HCT116 (cell line): ENCODE results near the gene TMEM98. TPM values are rescaled to one million over a fixed set of nuclear protein-coding genes. Genes with fewer than 3 reads are reported as not detected.
"Not testable (repeated sequence)": the region's sequence is repeated elsewhere in the genome, so short reads cannot be mapped to it uniquely, and the experiment has no call there.

Experiments used
- ATAC-seq: fragments of 200-7000 bp; cut with Tn5 transposase; 2 replicates; pipeline ENCODE4 v1.9.1; 2020; ENCODE audit warnings: mild to moderate bottlenecking, moderate library complexity
- BruUV-seq: library from RNA; stranded (reverse); fragments of 400-500 nt; replicated peaks from 2 replicates; lab custom pipeline; 2021; lab: Mats Ljungman, UMichigan
- CTCF ChIA-PET: fragments of 300-600 bp; sonication (Branson Sonifier 250); formaldehyde crosslinking; loops from one replicate; lab custom pipeline; 2021; ENCODE audit warnings: antibody characterized with exemption; lab: Charles Lee
- POLR2A ChIA-PET: fragments of 300-600, 350-600 bp; sonication (Branson Sonifier 250); formaldehyde crosslinking; loops from one replicate; lab custom pipeline; 2021; ENCODE audit warnings: antibody characterized with exemption; lab: Charles Lee
- RAD21 ChIA-PET, 2 experiments: fragments of 300-600 bp; sonication (Branson Sonifier 250); formaldehyde crosslinking; loops; one replicate each; lab custom pipeline; 2023; ENCODE audit warnings: low total read pairs in 2 of 2; ENCODE audit not compliant: uncharacterized antibody in 2 of 2, unreplicated experiment in 2 of 2, low non-redundant PET in 1 of 2; lab: Charles Lee
- DNase-seq: peaks from one replicate; pipeline ENCODE4 v3.0.0-alpha.2; 2010; ENCODE audit warnings: low read depth, low spot score
- H2AFZ ChIP-seq: fragments of 200-600 bp; shearing (Covaris generic), sonication (generic); 2 replicates; pipeline ENCODE4 v1.6.1; 2017; ENCODE audit warnings: low read depth, mixed run types, mixed read lengths, antibody characterized with exemption, low read length; ENCODE audit not compliant: poor library complexity, severe bottlenecking
- H3K27ac ChIP-seq: 2 replicates; pipeline ENCODE4 v1.5.1; 2012; ENCODE audit warnings: low read depth, low read length
- H3K27me3 ChIP-seq: fragments of 200-600 bp; sonication (generic); 2 replicates; pipeline ENCODE4 v1.6.1; 2016; ENCODE audit warnings: mixed run types, low read length, mixed read lengths; ENCODE audit not compliant: insufficient read depth
- H3K36me3 ChIP-seq, 2 experiments: fragments of 200-500 bp in 1 of 2; fragments of 200-600 bp in 1 of 2; sonication (Bioruptor generic) in 1 of 2; sonication (generic) in 1 of 2; 2 replicates each; pipeline versions ENCODE4 v1.5.1 to v1.6.1; 2014 to 2016; ENCODE audit warnings: low read length in 2 of 2, inconsistent platforms in 1 of 2, mixed read lengths in 1 of 2, mixed run types in 1 of 2; ENCODE audit not compliant: insufficient read depth in 2 of 2, control insufficient read depth in 1 of 2
- H3K4me1 ChIP-seq, 2 experiments: fragments of 200-600 bp in 1 of 2; sonication (generic) in 1 of 2; 2 replicates each; pipeline versions ENCODE4 v1.5.1 to v1.6.1; 2012 to 2017; ENCODE audit warnings: low read length in 2 of 2, inconsistent platforms in 1 of 2, mild to moderate bottlenecking in 1 of 2, mixed read lengths in 1 of 2, mixed run types in 1 of 2, moderate library complexity in 1 of 2; ENCODE audit not compliant: insufficient read depth in 2 of 2, control insufficient read depth in 1 of 2
- H3K4me2 ChIP-seq: fragments of 200-600 bp; sonication (generic); 2 replicates; pipeline ENCODE4 v1.6.1; 2017; ENCODE audit warnings: mixed run types, low read length, mixed read lengths
- H3K4me3 ChIP-seq, 2 experiments: fragments of 200-600 bp in 1 of 2; sonication (generic) in 1 of 2; replicated peaks in 1 of 2; 2 replicates each; pipeline ENCODE4 v1.5.1; 2011 to 2016; ENCODE audit warnings: low read length in 2 of 2, control low read depth in 1 of 2, low read depth in 1 of 2, mild to moderate bottlenecking in 1 of 2, mixed read lengths in 1 of 2, mixed run types in 1 of 2
- H3K79me2 ChIP-seq: fragments of 200-600 bp; sonication (generic); 2 replicates; pipeline ENCODE4 v1.6.1; 2017; ENCODE audit warnings: mild to moderate bottlenecking, mixed run types, low read length, moderate library complexity, mixed read lengths; ENCODE audit not compliant: insufficient read depth
- H3K9ac ChIP-seq: fragments of 200-600 bp; sonication (generic); 2 replicates; pipeline ENCODE4 v1.6.1; 2016; ENCODE audit warnings: low read length, mixed read lengths
- H3K9me2 ChIP-seq: fragments of 200-600 bp; sonication (generic), shearing (Covaris generic); 2 replicates; pipeline ENCODE4 v1.6.1; 2017; ENCODE audit warnings: mixed run types, mild to moderate bottlenecking, moderate library complexity; ENCODE audit not compliant: insufficient read depth
- H3K9me3 ChIP-seq, 2 experiments: fragments of 200-500 bp in 1 of 2; fragments of 200-600 bp in 1 of 2; sonication (Bioruptor generic) in 1 of 2; sonication (generic) in 1 of 2; 2 replicates each; pipeline ENCODE4 v1.6.1; 2014 to 2017; ENCODE audit warnings: low read length in 2 of 2, mixed read lengths in 2 of 2, inconsistent platforms in 1 of 2, low read depth in 1 of 2, mild to moderate bottlenecking in 1 of 2, mixed run types in 1 of 2, moderate library complexity in 1 of 2; ENCODE audit not compliant: control insufficient read depth in 1 of 2, insufficient read depth in 1 of 2
- H4K20me1 ChIP-seq: fragments of 200-600 bp; sonication (generic), shearing (Covaris generic); 2 replicates; pipeline ENCODE4 v1.6.1; 2017; ENCODE audit warnings: mixed run types, mild to moderate bottlenecking, moderate library complexity; ENCODE audit not compliant: insufficient read depth
- ATF3 ChIP-seq: IDR thresholded peaks from 2 replicates; pipeline ENCODE4 v1.6.1; 2012
- CEBPB ChIP-seq: IDR thresholded peaks from 2 replicates; pipeline ENCODE4 v1.6.1; 2012; ENCODE audit warnings: low read depth
- MAX ChIP-seq: IDR thresholded peaks from 2 replicates; pipeline ENCODE4 v1.6.1; 2012
- REST ChIP-seq: IDR thresholded peaks from 2 replicates; pipeline ENCODE4 v1.6.1; 2012; ENCODE audit warnings: low read depth
- ZFX ChIP-seq: fragments of 450-650 bp; IDR thresholded peaks from 2 replicates; pipeline ENCODE4 v1.6.1; 2017
- ZNF274 ChIP-seq: fragments of 200-500 bp; sonication (Bioruptor generic); IDR thresholded peaks from 2 replicates; pipeline ENCODE4 v1.6.1; 2014; ENCODE audit warnings: mild to moderate bottlenecking, low read depth, low read length, inconsistent platforms
- intact Hi-C: fragments of 100-400 bp; cut with micrococcal nuclease; formaldehyde crosslinking; loops from 2 replicates; pipeline ENCODE4 v1.10.0; 2022
- total RNA-seq: library from RNA; stranded (reverse); gene quantifications from one replicate; pipeline ENCODE4 v1.2.1, GENCODE V29; 2021; ENCODE audit not compliant: unreplicated experiment

TMEM98 gene
- total RNA-seq, 1 experiment from 2014 or later = 29.3 TPM

- H3K79me2 ChIP-seq, H3K9me2 ChIP-seq, BruUV-seq, H3K27ac ChIP-seq, RAD21 ChIA-PET, intact Hi-C loops, H3K9ac ChIP-seq, POLR2A ChIA-PET, DNase-seq, H3K9me3 ChIP-seq, H3K27me3 ChIP-seq, H3K4me2 ChIP-seq, H4K20me1 ChIP-seq, H2AFZ ChIP-seq, CTCF ChIA-PET, H3K36me3 ChIP-seq, ATAC-seq, H3K4me3 ChIP-seq: not testable (repeated sequence)
- H3K4me1 ChIP-seq = peaks cover 6 to 18% of the 10 kb centered on the region in 2 experiments
These were observed 1.2 kb upstream of the TMEM98 start for GRCh38 chr17:32926789-32927188.

- no TSS peak for BruUV-seq
- H2AFZ ChIP-seq = peak overlapping the region; percentile 93
- H3K9me3 ChIP-seq = no peaks in the 10 kb centered on the region
- H3K9ac ChIP-seq = peak overlapping the region; percentile 49; the same call in 1 of the 2 replicates
- RAD21 ChIA-PET = no interaction called here
- intact Hi-C loops = no loop called here
- POLR2A ChIA-PET = no interaction called here
- DNase-seq = no peak
- H3K4me3 ChIP-seq = peak overlapping the region; percentile 33 to 69
- no peaks in the 10 kb centered on the region for H3K36me3 ChIP-seq
- H3K4me2 ChIP-seq = peak overlapping the region; percentile 88
- H3K27ac ChIP-seq = no peak overlapping the region; the same call in 1 of the 2 replicates
- H4K20me1 ChIP-seq = no peaks in the 10 kb centered on the region
- no peaks in the 10 kb centered on the region for H3K27me3 ChIP-seq
- TF ChIP-seq CEBPB = no peak
- no peak for TF ChIP-seq REST
- no peak for TF ChIP-seq ATF3
- TF ChIP-seq ZFX = no peak
- TF ChIP-seq ZNF274 = no peak
- TF ChIP-seq MAX = no peak
- H3K9me2 ChIP-seq = no peaks in the 10 kb centered on the region
- H3K79me2 ChIP-seq = no peaks in the 10 kb centered on the region
- CTCF ChIA-PET = interaction anchor here (1.0 kb wide), 1 partner anchor 9 kb away, joined by 3 read pairs; no protein-coding TSS in a partner anchor
- H3K4me1 ChIP-seq = peaks cover 6 to 18% of the 10 kb centered on the region in 2 experiments
- ATAC-seq = peak; percentile 22
These were observed 691 bp upstream of the TMEM98 start for GRCh38 chr17:32927201-32927723.
